Activated T-helper 1 cell treated with anti-CD3 and anti-CD28 coated beads, Interleukin-12 subunit alpha, Interleukin-12 subunit beta, Interleukin-2, Interleukin-4 antibody, amounts not matched to agents 30 ng/mL and 10 ng/mL and 1 ng/mL, durations not matched to agents 14 hours and 24 hours and 36 hours (primary cell): ENCODE measurements around the gene SHISA2. TPM values are rescaled to one million over a fixed set of nuclear protein-coding genes. Genes with fewer than 3 reads are reported as not detected.

ENCODE experiments used
- DNase-seq: peaks from one replicate; pipeline ENCODE4 v3.0.0; 2021; ENCODE audit warnings: low spot score
- H3K27ac Mint-ChIP-seq: one replicate; pipeline ENCODE4 v1.8.0; 2021; ENCODE audit warnings: mild to moderate bottlenecking, mixed read lengths
- H3K27me3 Mint-ChIP-seq: one replicate; pipeline ENCODE4 v1.8.0; 2022; ENCODE audit warnings: mild to moderate bottlenecking, moderate library complexity, mixed read lengths; ENCODE audit not compliant: insufficient read depth
- H3K36me3 Mint-ChIP-seq: one replicate; pipeline ENCODE4 v1.8.0; 2021; ENCODE audit warnings: low read depth, mixed read lengths
- H3K4me1 Mint-ChIP-seq: one replicate; pipeline ENCODE4 v1.8.0; 2021; ENCODE audit warnings: low read depth, mixed read lengths
- H3K4me3 Mint-ChIP-seq: one replicate; pipeline ENCODE4 v1.8.0; 2021; ENCODE audit warnings: mild to moderate bottlenecking, moderate library complexity, mixed read lengths
- H3K9me3 Mint-ChIP-seq: one replicate; pipeline ENCODE4 v1.8.0; 2021; ENCODE audit warnings: mixed read lengths
- intact Hi-C: fragments of 100-400 bp; cut with micrococcal nuclease; formaldehyde crosslinking; loops from one replicate; pipeline ENCODE4 v1.15.1; 2024
- total RNA-seq: library from RNA; stranded (reverse); gene quantifications from 2 replicates; pipeline ENCODE4 v1.2.3, GENCODE V29; 2022

SHISA2 gene
- total RNA-seq, 1 donor from 2014 or later, result 9.4 TPM

DNA sequence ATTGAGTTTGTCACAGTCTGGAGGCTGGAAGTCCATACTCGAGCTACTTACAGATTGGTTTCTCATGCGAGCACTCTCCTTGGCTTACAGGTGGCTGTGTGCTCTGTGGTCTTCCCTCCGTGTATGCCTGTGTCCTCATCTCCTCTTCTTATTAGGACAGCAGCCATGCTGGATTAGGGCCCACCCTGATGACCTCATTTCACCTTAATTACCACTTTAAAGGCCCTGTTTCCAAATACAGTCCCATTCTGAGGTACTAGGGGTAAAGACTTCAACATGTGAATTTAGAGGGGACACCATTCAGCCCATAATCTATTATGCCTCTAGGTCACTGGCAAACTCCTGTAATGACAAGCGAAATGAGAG, 40.6 kb downstream of the SHISA2 start:
- Mint-ChIP-seq H3K36me3 (no peaks in the 10 kb centered on the region), H3K27ac (peak overlapping the region; percentile 23), H3K9me3 (no peaks in the 10 kb centered on the region), H3K4me3 (no peak overlapping the region), H3K27me3 (no peaks in the 10 kb centered on the region), H3K4me1 (peaks cover 17% of the 10 kb centered on the region)
- no peak for DNase-seq
- intact Hi-C loops, result no loop called here

DNA sequence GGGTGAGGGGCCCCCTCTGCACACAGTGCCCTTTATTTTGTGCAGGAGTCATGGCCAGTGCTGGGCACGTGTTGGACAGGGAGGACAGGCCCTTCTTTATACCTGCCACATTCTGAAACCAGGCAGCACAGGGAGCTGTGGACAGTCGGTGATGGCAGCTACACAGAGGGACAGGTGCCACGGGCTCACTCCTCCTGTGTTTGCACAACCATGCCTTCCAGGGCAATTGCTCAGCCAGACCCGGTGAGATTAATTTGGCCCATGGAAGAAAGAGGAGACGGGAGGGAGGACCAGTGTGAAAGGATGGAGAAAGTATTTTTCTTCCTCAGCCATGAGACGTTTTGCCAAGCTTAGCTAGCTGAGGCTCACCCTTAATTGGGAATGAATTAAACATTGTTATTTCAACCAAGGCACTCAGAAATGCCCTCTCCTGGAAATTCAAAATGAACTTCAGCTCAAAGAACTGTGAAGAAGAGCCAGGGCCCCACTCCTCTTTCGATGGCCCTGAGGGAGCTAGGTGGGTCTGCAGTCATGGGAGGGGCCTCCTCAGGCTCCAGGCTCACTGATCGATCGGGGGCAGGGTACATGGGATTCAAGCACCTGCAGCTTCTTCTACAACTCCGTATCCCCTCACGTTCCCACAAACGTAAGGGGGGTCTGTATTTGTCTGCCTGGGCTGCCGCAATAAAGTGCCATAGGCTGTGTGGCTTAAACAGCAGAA, 41.2 kb downstream of the SHISA2 start:
- H3K9me3 Mint-ChIP-seq, result no peaks in the 10 kb centered on the region
- H3K4me3 Mint-ChIP-seq, result peak overlapping the region; percentile 2
- no peak for DNase-seq
- intact Hi-C loops, result no loop called here
- no peaks in the 10 kb centered on the region for H3K27me3 Mint-ChIP-seq
- H3K27ac Mint-ChIP-seq, result no peak overlapping the region
- peaks cover 17% of the 10 kb centered on the region for H3K4me1 Mint-ChIP-seq
- no peaks in the 10 kb centered on the region for H3K36me3 Mint-ChIP-seq

- peaks cover 4% of the 10 kb centered on the region for H3K36me3 Mint-ChIP-seq
- H3K4me3 Mint-ChIP-seq, result no peak overlapping the region
- no peak overlapping the region for H3K27ac Mint-ChIP-seq
- intact Hi-C loops, result loop anchor here (2.0 kb wide), 1 partner anchor 105 kb away; no protein-coding TSS in a partner anchor
- H3K27me3 Mint-ChIP-seq, result peaks cover 5% of the 10 kb centered on the region
- DNase-seq, result no peak
- peaks cover 17% of the 10 kb centered on the region for H3K4me1 Mint-ChIP-seq
- peaks cover 17% of the 10 kb centered on the region for H3K9me3 Mint-ChIP-seq
Measured at GRCh38 chr13:26007261-26008125, 44.3 kb downstream of the SHISA2 start.

Other genes starting within 250 kb of the SHISA2 start
- 53.2 and 54.9 TPM in 2 replicates for gene RNF6, start 170.3 kb upstream of the SHISA2 start, total RNA-seq
- 18.4 and 18.9 TPM in 2 replicates for gene CDK8, start 202.1 kb upstream of the SHISA2 start, total RNA-seq